Endodermal cell (in vitro differentiated cells): ENCODE measurements around the gene LRP1-AS. TPM values are rescaled to one million over a fixed set of nuclear protein-coding genes. Genes with fewer than 3 reads are reported as not detected.

Experiments used
- DNase-seq: peaks from one replicate; pipeline ENCODE4 v3.0.0-alpha.2; 2017
- H3K27ac ChIP-seq: 2 replicates; pipeline ENCODE4 v1.5.1; 2013; ENCODE audit warnings: mild to moderate bottlenecking, low read depth, low read length, moderate library complexity
- H3K27me3 ChIP-seq: 2 replicates; pipeline ENCODE4 v1.6.1; 2013; ENCODE audit warnings: mild to moderate bottlenecking, low read length, moderate library complexity; ENCODE audit not compliant: insufficient read depth, control insufficient read depth, poor library complexity, severe bottlenecking
- H3K36me3 ChIP-seq: 2 replicates; pipeline ENCODE4 v1.7.0; 2013; ENCODE audit warnings: mild to moderate bottlenecking, low read length, moderate library complexity; ENCODE audit not compliant: control insufficient read depth, insufficient read depth
- H3K4me1 ChIP-seq: one replicate; pipeline ENCODE4 v1.7.0; 2013; ENCODE audit warnings: low read length; ENCODE audit not compliant: control insufficient read depth, insufficient read depth
- H3K4me3 ChIP-seq: 2 replicates; pipeline ENCODE4 v1.5.1; 2013; ENCODE audit warnings: mild to moderate bottlenecking, low read length, moderate library complexity
- H3K9ac ChIP-seq: 2 replicates; pipeline ENCODE4 v1.6.1; 2013; ENCODE audit warnings: mild to moderate bottlenecking, low read length, moderate library complexity; ENCODE audit not compliant: poor library complexity, severe bottlenecking; ENCODE audit errors: extremely low read depth
- H3K9me3 ChIP-seq: 2 replicates; pipeline ENCODE4 v1.6.1; 2013; ENCODE audit warnings: mild to moderate bottlenecking, low read length, moderate library complexity; ENCODE audit not compliant: control insufficient read depth
- H3K27ac Mint-ChIP-seq: 2 replicates; pipeline ENCODE4 v1.8.0; 2020; ENCODE audit warnings: mixed read lengths
- H3K27me3 Mint-ChIP-seq: 2 replicates; pipeline ENCODE4 v1.8.0; 2021; ENCODE audit warnings: mild to moderate bottlenecking, mixed read lengths; ENCODE audit not compliant: insufficient read depth
- H3K36me3 Mint-ChIP-seq: 2 replicates; pipeline ENCODE4 v1.8.0; 2020; ENCODE audit warnings: low read depth, mixed read lengths
- H3K4me1 Mint-ChIP-seq: 2 replicates; pipeline ENCODE4 v1.8.0; 2020; ENCODE audit warnings: mixed read lengths
- H3K4me3 Mint-ChIP-seq: 2 replicates; pipeline ENCODE4 v1.8.0; 2020; ENCODE audit warnings: mild to moderate bottlenecking, moderate library complexity, mixed read lengths
- H3K9me3 Mint-ChIP-seq: 2 replicates; pipeline ENCODE4 v1.8.0; 2020; ENCODE audit warnings: mild to moderate bottlenecking, mixed read lengths
- WGBS, 2 experiments: methylation state at CpG; one replicate each; pipeline versions ENCODE4 v1.1.5 to v1.1.7; 2013; ENCODE audit warnings: missing lambda C conversion rate in 2 of 2, mixed read lengths in 1 of 2; ENCODE audit not compliant: insufficient coverage in 1 of 2, insufficient read length in 1 of 2; 5-methylcytosine and 5-hydroxymethylcytosine counted together
- total RNA-seq, 2 donors: library from RNA; stranded (reverse); fragmentation: NEBNext Ultra II Directional in 1 of 2; extraction: Animal tissue kit (Norgen Biotek cat#: 25700) in 1 of 2; gene quantifications; 2 replicates in 1 of 2; 3 replicates in 1 of 2; pipeline ENCODE4 v1.2.1, GENCODE V29; 2021
- TF ChIP-seq, protein P1 (sequence below): fragments of 200-600 bp; sonication (generic); conservative IDR thresholded peaks from 2 replicates; pipeline ENCODE4 v1.5.0; 2021; ENCODE audit warnings: antibody characterized with exemption, mild to moderate bottlenecking

The LRP1-AS gene
- total RNA-seq, 2 donors from 2014 or later, result not detected

GRCh38 chr12:57112492-57113294 lies 34.7 kb downstream of the LRP1-AS start:
- Histone ChIP-seq H3K4me3 (peak overlapping the region; percentile 84), H3K27me3 (no peaks in the 10 kb centered on the region), H3K27ac (no peak overlapping the region), H3K9me3 (no peaks in the 10 kb centered on the region), H3K36me3 (no peaks in the 10 kb centered on the region), H3K4me1 (no peaks in the 10 kb centered on the region), H3K9ac (no peak overlapping the region)
- peaks cover 8% of the 10 kb centered on the region for H3K36me3 Mint-ChIP-seq
- no peak for DNase-seq
- TF ChIP-seq, protein P1, sequence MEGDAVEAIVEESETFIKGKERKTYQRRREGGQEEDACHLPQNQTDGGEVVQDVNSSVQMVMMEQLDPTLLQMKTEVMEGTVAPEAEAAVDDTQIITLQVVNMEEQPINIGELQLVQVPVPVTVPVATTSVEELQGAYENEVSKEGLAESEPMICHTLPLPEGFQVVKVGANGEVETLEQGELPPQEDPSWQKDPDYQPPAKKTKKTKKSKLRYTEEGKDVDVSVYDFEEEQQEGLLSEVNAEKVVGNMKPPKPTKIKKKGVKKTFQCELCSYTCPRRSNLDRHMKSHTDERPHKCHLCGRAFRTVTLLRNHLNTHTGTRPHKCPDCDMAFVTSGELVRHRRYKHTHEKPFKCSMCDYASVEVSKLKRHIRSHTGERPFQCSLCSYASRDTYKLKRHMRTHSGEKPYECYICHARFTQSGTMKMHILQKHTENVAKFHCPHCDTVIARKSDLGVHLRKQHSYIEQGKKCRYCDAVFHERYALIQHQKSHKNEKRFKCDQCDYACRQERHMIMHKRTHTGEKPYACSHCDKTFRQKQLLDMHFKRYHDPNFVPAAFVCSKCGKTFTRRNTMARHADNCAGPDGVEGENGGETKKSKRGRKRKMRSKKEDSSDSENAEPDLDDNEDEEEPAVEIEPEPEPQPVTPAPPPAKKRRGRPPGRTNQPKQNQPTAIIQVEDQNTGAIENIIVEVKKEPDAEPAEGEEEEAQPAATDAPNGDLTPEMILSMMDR, result peak; percentile 91
- WGBS, 2 experiments, result 69 to 100% methylated on average over 5 to 8 of the region's 9 CpGs
- H3K4me1 Mint-ChIP-seq, result peaks cover 24% of the 10 kb centered on the region
- H3K27me3 Mint-ChIP-seq, result peaks cover 8% of the 10 kb centered on the region
- peak overlapping the region; percentile 82 for H3K4me3 Mint-ChIP-seq
- H3K27ac Mint-ChIP-seq, result no peak overlapping the region
- H3K9me3 Mint-ChIP-seq, result no peaks in the 10 kb centered on the region

DNA sequence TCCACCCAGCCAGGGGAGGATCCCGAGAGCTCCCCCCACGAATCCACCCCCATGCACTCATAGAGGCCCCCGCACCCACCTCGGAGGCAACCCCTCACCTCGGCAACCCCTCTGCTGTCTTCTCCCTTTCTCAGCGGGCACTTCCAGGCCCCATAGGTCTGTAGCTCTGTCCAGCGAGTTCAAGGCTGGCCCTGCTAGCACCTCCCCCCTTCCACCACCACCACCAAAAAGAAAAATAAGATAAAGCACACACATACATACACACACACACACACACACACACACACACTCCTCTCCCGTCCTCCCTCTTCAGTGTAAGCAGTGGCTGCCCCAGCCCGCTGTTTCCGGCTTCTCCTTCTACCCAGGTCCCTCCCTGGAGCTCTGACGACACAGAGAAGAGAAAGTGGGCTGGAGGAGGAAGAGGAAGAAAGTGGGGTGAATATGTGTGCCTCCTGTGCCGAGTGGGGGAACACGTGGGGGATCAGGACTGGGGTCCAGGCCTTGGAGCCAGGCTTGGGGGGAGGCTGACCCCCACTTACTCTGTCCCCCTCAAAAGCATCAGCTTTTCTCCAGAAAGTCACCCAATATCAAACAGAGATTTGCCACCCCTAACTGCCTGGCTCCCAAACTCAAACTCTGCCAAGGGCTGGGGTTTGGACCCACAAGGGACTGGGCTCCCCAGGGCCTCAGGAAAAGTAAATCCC lies 36.2 kb downstream of the LRP1-AS start, which contains the start of gene STAT6:
TSS of gene STAT6 (minus strand) at position 332 of the 704 bp plus-strand sequence. CDS start 3,084 bp downstream, outside the sequence.
- peak; percentile 89 for DNase-seq
- WGBS, 2 experiments, result 18% methylated on average over 10 of the region's 13 CpGs; no CpG with 5 or more reads in 1 of the 2 experiments
- H3K36me3 ChIP-seq, result no peaks in the 10 kb centered on the region

More for the DNA sequence above, 36.2 kb downstream of the LRP1-AS start, which contains the start of gene STAT6:
- Histone ChIP-seq H3K9ac (peak within 1 kb of the TSS; percentile 62), H3K4me1 (no peaks in the 10 kb centered on the region), H3K27me3 (no peaks in the 10 kb centered on the region), H3K4me3 (peak within 1 kb of the TSS; percentile 84), H3K27ac (peak within 1 kb of the TSS; percentile 89), H3K9me3 (no peaks in the 10 kb centered on the region)
- Mint-ChIP-seq H3K4me1 (peaks cover 24% of the 10 kb centered on the region), H3K36me3 (peaks cover 22% of the 10 kb centered on the region), H3K27me3 (peaks cover 4% of the 10 kb centered on the region), H3K9me3 (no peaks in the 10 kb centered on the region), H3K27ac (peak within 1 kb of the TSS; percentile 98), H3K4me3 (peak within 1 kb of the TSS; percentile 82)
- TF ChIP-seq, protein P1, result no peak
